HG02981 (cell line): Measurements from ENCODE around the gene PARD6G.
A peak's percentile ranks its signal among the peaks of the same experiment; 100 is the strongest.

Experiments
- ATAC-seq: cut with Tn5 transposase; IDR thresholded peaks from one replicate; pipeline ENCODE4 v1.9.1; 2021; ENCODE audit warnings: mild to moderate bottlenecking, moderate library complexity; ENCODE audit not compliant: unreplicated experiment

PARD6G gene

GRCh38 chr18:80115035-80115434 is 132.3 kb downstream of the PARD6G start:
- ATAC-seq: no peak

GRCh38 chr18:80112624-80113248 is 134.6 kb downstream of the PARD6G start:
- ATAC-seq: no peak

GRCh38 chr18:80109676-80110078 is 137.6 kb downstream of the PARD6G start:
- peak; percentile 17 for ATAC-seq

DNA sequence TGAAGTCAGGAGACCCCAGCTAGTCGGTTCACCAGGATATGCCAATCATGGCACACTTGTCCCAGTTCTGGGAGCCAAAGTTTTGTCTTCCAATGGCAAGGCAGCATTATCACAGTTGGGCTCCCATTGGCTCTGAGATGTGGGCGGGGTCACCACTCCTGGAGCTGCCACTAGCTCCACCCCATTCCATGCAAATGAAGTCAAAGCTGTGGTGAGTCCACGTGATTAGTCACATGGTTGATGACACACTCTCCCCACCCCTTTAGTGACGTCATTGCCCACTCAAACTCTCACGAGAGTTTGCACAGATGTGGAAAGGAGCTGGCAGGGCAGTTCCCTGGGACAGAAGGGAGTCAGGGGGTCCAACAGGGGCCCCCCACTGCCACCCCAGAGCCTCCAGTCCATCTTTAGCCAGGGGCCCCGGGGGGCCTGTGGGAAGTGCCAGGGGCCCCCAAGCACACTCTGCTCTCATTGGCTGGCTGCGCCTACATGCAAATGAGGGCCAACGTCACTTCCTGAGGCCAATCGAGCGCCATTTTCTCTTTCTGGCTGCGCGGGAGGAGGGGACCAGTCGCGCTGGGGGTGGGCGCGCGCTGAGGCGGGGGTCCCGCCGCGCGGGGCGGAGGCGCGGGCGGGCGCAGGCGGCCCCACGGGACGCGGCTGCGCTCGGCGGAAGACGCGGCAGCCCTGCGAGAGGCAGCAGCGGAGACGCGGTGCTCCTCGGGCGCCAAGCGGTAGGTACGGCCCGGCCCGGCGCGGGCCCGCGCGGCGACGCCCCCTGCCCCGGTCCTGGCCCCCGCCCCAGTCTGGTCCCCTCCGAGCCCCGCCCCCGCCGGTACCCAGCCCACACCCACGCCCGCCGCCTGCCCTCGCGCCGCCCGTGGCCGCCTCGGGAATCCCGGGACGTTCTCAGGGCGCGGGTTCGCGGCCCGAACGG is 138.3 kb downstream of the PARD6G start, which contains the start of gene ADNP2:
TSS of gene ADNP2 (plus strand) at position 524 of the 937 bp plus-strand sequence. CDS start 8,281 bp downstream, outside the sequence.
- ATAC-seq: peak; percentile 74

DNA sequence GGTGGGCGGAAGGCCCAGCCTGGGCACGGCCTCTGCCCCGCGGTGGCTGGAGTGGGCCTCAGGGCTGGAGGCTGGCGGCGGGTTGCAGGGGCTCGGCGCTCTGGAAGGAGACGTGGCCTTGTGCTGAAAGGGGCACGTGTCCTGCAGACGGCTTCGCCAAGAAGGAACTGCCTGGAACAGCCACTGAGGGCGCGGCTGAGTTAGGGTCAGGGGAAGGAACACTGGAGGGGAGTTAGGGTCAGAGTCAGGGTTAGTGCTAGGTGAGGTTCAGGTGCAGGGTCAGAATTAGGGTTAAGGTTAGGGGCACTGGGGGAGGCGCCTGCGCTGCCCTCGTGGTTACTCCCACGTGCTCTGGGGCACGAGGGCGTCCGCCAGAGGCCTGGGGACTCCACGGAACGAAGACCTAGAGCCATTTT is 139.2 kb downstream of the PARD6G start:
- ATAC-seq: no peak

DNA sequence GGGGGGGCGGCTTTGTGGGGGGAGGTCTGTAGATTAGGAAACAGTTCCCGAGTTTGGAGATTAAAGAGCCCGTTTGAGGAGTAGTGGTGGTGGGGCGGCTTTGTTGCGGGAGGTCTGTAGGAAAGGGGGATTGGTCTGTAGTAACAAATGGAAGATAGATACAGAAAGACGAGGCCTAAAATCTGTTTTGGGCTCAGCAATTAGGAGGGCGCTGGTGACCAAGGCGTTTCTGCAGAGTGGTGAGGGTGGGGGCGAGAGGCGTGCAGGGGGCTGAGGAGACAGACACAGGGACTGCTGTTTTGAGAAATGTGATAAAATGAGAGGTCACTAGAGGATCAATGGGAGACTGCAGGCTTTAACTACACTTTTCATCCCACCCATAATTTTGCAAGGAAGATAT is 139.9 kb downstream of the PARD6G start:
- no peak for ATAC-seq
